Heart left ventricle (tissue), 16 donors: ENCODE data around the gene CFAP45. TPM values are rescaled to one million over a fixed set of nuclear protein-coding genes. Genes with fewer than 3 reads are reported as not detected.

Experiments used
- ATAC-seq, 4 donors: fragments of 200-7000 bp; cut with Tn5 transposase; one replicate each; pipeline ENCODE4 v1.9.1; 2020 to 2022; ENCODE audit warnings: moderate library complexity in 4 of 4, mild to moderate bottlenecking in 3 of 4, moderate number of reproducible peaks in 1 of 4
- DNase-seq, 5 donors: peaks; one replicate each; pipeline ENCODE4 v3.0.0-alpha.2; 2020
- H3K27ac ChIP-seq, 12 donors: fragments of 200-600 bp; sonication (generic) in 4 of 12; one replicate each; pipeline versions ENCODE4 v1.5.0 to v1.8.0; 2016 to 2022; ENCODE audit warnings: mild to moderate bottlenecking in 2 of 12
- H3K27me3 ChIP-seq, 9 donors: fragments of 200-600 bp; sonication (generic) in 2 of 9; one replicate each; pipeline versions ENCODE4 v1.5.1 to v1.8.0; 2016 to 2022; ENCODE audit warnings: mild to moderate bottlenecking in 3 of 9
- H3K36me3 ChIP-seq, 9 donors: fragments of 200-600 bp; sonication (generic) in 2 of 9; one replicate each; pipeline versions ENCODE4 v1.5.0 to v1.8.0; 2018 to 2022; ENCODE audit warnings: mild to moderate bottlenecking in 2 of 9
- H3K4me1 ChIP-seq, 12 donors: fragments of 200-600 bp; sonication (generic) in 4 of 12; one replicate each; pipeline versions ENCODE4 v1.5.0 to v1.8.0; 2016 to 2022; ENCODE audit warnings: mild to moderate bottlenecking in 3 of 12
- H3K4me3 ChIP-seq, 12 donors: fragments of 200-600 bp; sonication (generic) in 4 of 12; one replicate each; pipeline versions ENCODE4 v1.5.0 to v1.8.0; 2017 to 2022; ENCODE audit warnings: mild to moderate bottlenecking in 9 of 12, moderate library complexity in 4 of 12
- H3K9me3 ChIP-seq, 12 donors: fragments of 200-600 bp; sonication (generic) in 4 of 12; one replicate each; pipeline versions ENCODE4 v1.5.0 to v1.8.0; 2016 to 2022; ENCODE audit warnings: mild to moderate bottlenecking in 1 of 12
- POLR2A ChIP-seq, 2 donors: fragments of 450-650 bp; IDR thresholded peaks; one replicate each; pipeline ENCODE4 v1.6.1; 2017; ENCODE audit warnings: antibody characterized with exemption in 2 of 2, mild to moderate bottlenecking in 2 of 2, moderate library complexity in 2 of 2
- WGBS, 4 donors: extraction: QIAGEN DNeasy Blood & Tissue Kit in 2 of 4; methylation state at CpG; one replicate each; pipeline versions ENCODE4 v1.1.5 to v1.1.7; 2013 to 2018; 5-methylcytosine and 5-hydroxymethylcytosine counted together
- intact Hi-C, 10 donors: fragments of 100-400 bp; cut with DNase I; formaldehyde crosslinking; loops; one replicate each; pipeline versions ENCODE4 v1.11.1 to v1.14.2; 2022
- polyA plus RNA-seq, 2 donors: library from polyadenylated mRNA; stranded (reverse); fragments of 200-250 nt; gene quantifications; one replicate each; pipeline ENCODE4 v1.2.3, GENCODE V29; 2013
- total RNA-seq, 9 donors: library from RNA; depleted of rRNA in 2 of 9; stranded (reverse); fragments of >200 nt in 2 of 9; fragmentation: NEBNext Ultra II Directional in 3 of 9; extraction: Animal tissue kit (Norgen Biotek cat#: 25700) in 3 of 9; gene quantifications; one replicate each; pipeline versions ENCODE4 v1.1.0 to v1.2.4, GENCODE V29; 2016 to 2023
- TF ChIP-seq, protein P1 (sequence below), 12 donors: fragments of 200-600 bp; sonication (generic) in 4 of 12; IDR thresholded peaks; one replicate each; pipeline versions ENCODE4 v1.5.0 to v1.8.0; 2018 to 2022; ENCODE audit warnings: antibody characterized with exemption in 12 of 12, mild to moderate bottlenecking in 5 of 12
- donor health status: ischemic (EF 13 %, LVEDD 7.1; RV severe dilation, severe dysfunction).
- donor health status: healthy with polysubstance abuse.
- donor health status: DM: no; HTN: yes; CAD: no.
- donor health status: DM: no; HTN: no; CAD: no.
- donor health status: ischemic (EF 25% LVEDD 6.9; RV normal size, moderate dysfunction).
- donor health status: ischemic (EF 25% LVEDD 5.7; RV mildly dilated, moderate dysfunction).
- donor health status: healthy.
- donor health status: DM: yes; HTN: yes; CAD: no.
- donor health status: ischemic (EF 35%, LVEDD 5.7; RV mildly dilated, moderate dysfunction).
- donor health status: nonischemic (EF 11% LVEDD 7.7; RV severe dilation, severe dysfunction).
- donor health status: DM: yes; HTN: yes; CAD: no.
- donor health status: PGD.
- donor health status: ischemic (EF 29% LVEDD 5.4; RV normal size, mild dysfunction).
- donor health status: nonischemic (EF 23%, LVEDD 6.1; RV moderate dilation, normal function).

The CFAP45 gene
- total and polyA plus RNA-seq, 11 donors, result 0.29 to 1.8 (median 0.62) TPM; not detected in 2

GRCh38 chr1:159914252-159915018 lies 14.5 kb upstream of the CFAP45 start:
- peaks cover 0 to 35% (median 27%) of the 10 kb centered on the region in 9 donors for H3K36me3 ChIP-seq
- ATAC-seq (no peak), DNase-seq (no peak)
- intact Hi-C loops, result no loop called here
- H3K27me3 ChIP-seq, result no peaks in the 10 kb centered on the region
- H3K4me1 ChIP-seq, result peaks cover 0 to 74% (median 52%) of the 10 kb centered on the region in 12 donors
- no peaks in the 10 kb centered on the region for H3K9me3 ChIP-seq
- TF ChIP-seq, protein P1, sequence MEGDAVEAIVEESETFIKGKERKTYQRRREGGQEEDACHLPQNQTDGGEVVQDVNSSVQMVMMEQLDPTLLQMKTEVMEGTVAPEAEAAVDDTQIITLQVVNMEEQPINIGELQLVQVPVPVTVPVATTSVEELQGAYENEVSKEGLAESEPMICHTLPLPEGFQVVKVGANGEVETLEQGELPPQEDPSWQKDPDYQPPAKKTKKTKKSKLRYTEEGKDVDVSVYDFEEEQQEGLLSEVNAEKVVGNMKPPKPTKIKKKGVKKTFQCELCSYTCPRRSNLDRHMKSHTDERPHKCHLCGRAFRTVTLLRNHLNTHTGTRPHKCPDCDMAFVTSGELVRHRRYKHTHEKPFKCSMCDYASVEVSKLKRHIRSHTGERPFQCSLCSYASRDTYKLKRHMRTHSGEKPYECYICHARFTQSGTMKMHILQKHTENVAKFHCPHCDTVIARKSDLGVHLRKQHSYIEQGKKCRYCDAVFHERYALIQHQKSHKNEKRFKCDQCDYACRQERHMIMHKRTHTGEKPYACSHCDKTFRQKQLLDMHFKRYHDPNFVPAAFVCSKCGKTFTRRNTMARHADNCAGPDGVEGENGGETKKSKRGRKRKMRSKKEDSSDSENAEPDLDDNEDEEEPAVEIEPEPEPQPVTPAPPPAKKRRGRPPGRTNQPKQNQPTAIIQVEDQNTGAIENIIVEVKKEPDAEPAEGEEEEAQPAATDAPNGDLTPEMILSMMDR (IDR thresholded peaks at IDR 0.05), result no peak
- no peak for TF ChIP-seq POLR2A (IDR thresholded peaks at IDR 0.05)
- 94 to 95% (median 95%) methylated on average over 10 of the region's 10 CpGs for WGBS, 4 donors
- no peak overlapping the region for H3K27ac ChIP-seq
- no peak overlapping the region for H3K4me3 ChIP-seq

GRCh38 chr1:159913451-159914192 lies 13.7 kb upstream of the CFAP45 start:
- Histone ChIP-seq H3K27me3 (no peaks in the 10 kb centered on the region), H3K36me3 (peaks cover 0 to 27% (median 19%) of the 10 kb centered on the region in 9 donors), H3K4me1 (peaks cover 0 to 67% (median 45%) of the 10 kb centered on the region in 12 donors), H3K27ac (peak overlapping the region in 1 of 12 donors; percentile 15), H3K4me3 (no peak overlapping the region), H3K9me3 (no peaks in the 10 kb centered on the region)
- intact Hi-C loops, result no loop called here
- 70 to 84% (median 78%) methylated on average over 5 of the region's 5 CpGs for WGBS, 4 donors
- TF ChIP-seq, protein P1 (IDR thresholded peaks at IDR 0.05), result no peak
- no peak for TF ChIP-seq POLR2A (IDR thresholded peaks at IDR 0.05)
- ATAC-seq, result no peak
- DNase-seq, result no peak

- Histone ChIP-seq H3K27me3 (no peaks in the 10 kb centered on the region), H3K27ac (peak overlapping the region in 9 of 12 donors; percentile 34 to 79 (median 63)), H3K36me3 (peaks cover 0 to 6% (median 0%) of the 10 kb centered on the region in 9 donors), H3K4me3 (no peak overlapping the region), H3K4me1 (peaks cover 0 to 48% (median 28%) of the 10 kb centered on the region in 12 donors), H3K9me3 (no peaks in the 10 kb centered on the region)
- no peak for TF ChIP-seq POLR2A (IDR thresholded peaks at IDR 0.05)
- TF ChIP-seq, protein P1 (IDR thresholded peaks at IDR 0.05), result no peak
- ATAC-seq (no peak), DNase-seq (no peak)
- intact Hi-C loops, result no loop called here
- WGBS, 4 donors, result 67 to 85% (median 72%) methylated on average over 6 of the region's 6 CpGs
Measured at GRCh38 chr1:159911326-159912070, 11.5 kb upstream of the CFAP45 start.
